Ascending aorta (tissue), 2 donors: ENCODE data around the gene GP1BB. TPM values are rescaled to one million over a fixed set of nuclear protein-coding genes. Genes with fewer than 3 reads are reported as not detected.

Experiments used
- DNase-seq, 2 donors: peaks; one replicate each; pipeline ENCODE4 v3.0.0-alpha.2; 2019; ENCODE audit warnings: low spot score in 2 of 2
- H3K27ac ChIP-seq, 2 donors: fragments of 200-600 bp; sonication (generic); one replicate each; pipeline ENCODE4 v1.5.1; 2016 to 2017; ENCODE audit warnings: mild to moderate bottlenecking in 1 of 2
- H3K27me3 ChIP-seq: fragments of 200-600 bp; sonication (generic); one replicate; pipeline ENCODE4 v1.5.1; 2017
- H3K36me3 ChIP-seq, 2 donors: fragments of 200-600 bp; sonication (generic); one replicate each; pipeline ENCODE4 v1.5.1; 2016
- H3K4me1 ChIP-seq, 2 donors: fragments of 200-600 bp; sonication (generic); one replicate each; pipeline ENCODE4 v1.5.1; 2016 to 2017; ENCODE audit warnings: mild to moderate bottlenecking in 1 of 2
- H3K4me3 ChIP-seq, 2 donors: fragments of 200-600 bp; sonication (generic); one replicate each; pipeline ENCODE4 v1.5.1; 2016 to 2017; ENCODE audit warnings: mild to moderate bottlenecking in 1 of 2
- H3K9me3 ChIP-seq, 2 donors: fragments of 200-600 bp; sonication (generic); one replicate each; pipeline ENCODE4 v1.5.1; 2016
- intact Hi-C: fragments of 100-400 bp; cut with DNase I; formaldehyde crosslinking; loops from one replicate; pipeline ENCODE4 v1.15.1; 2023
- total RNA-seq: library from RNA; depleted of rRNA; stranded (reverse); fragments of >200 nt; gene quantifications from one replicate; pipeline ENCODE4 v1.1.0, GENCODE V29; 2016
- TF ChIP-seq, protein P1 (sequence below), 3 experiments: fragments of 200-600 bp in 2 of 3; fragments of 450-650 bp in 1 of 3; sonication (generic) in 2 of 3; IDR thresholded peaks; one replicate each; pipeline ENCODE4 v1.5.1; 2016 to 2019; ENCODE audit warnings: antibody characterized with exemption in 3 of 3, mild to moderate bottlenecking in 1 of 3, moderate library complexity in 1 of 3

Gene GP1BB
- total RNA-seq, 1 donor from 2014 or later: 50.2 TPM

DNA sequence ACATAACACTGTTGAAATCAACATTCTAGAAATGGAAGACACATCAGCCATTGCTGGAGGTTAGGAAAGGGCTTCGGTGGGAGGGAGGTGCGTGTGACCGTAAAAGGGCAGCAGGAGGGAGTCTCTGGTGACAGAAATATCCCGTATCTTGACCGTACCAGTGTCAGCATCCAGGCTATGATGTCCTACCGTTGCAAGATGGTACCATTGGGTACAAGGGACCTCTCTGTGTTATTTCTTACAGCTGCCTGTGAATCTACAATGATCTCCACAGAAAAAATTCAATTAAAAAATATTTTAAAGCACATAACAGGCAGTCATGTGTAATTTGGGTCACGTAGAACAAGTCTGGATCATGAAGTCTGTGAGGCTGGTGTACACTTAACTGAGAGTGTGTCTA, 36.4 kb upstream of the GP1BB start:
- Histone ChIP-seq H3K4me1 (peaks cover 0 to 3% of the 10 kb centered on the region in 2 donors), H3K27me3 (no peaks in the 10 kb centered on the region), H3K9me3 (no peaks in the 10 kb centered on the region), H3K36me3 (no peaks in the 10 kb centered on the region), H3K4me3 (no peak overlapping the region), H3K27ac (no peak overlapping the region)
- TF ChIP-seq, protein P1, sequence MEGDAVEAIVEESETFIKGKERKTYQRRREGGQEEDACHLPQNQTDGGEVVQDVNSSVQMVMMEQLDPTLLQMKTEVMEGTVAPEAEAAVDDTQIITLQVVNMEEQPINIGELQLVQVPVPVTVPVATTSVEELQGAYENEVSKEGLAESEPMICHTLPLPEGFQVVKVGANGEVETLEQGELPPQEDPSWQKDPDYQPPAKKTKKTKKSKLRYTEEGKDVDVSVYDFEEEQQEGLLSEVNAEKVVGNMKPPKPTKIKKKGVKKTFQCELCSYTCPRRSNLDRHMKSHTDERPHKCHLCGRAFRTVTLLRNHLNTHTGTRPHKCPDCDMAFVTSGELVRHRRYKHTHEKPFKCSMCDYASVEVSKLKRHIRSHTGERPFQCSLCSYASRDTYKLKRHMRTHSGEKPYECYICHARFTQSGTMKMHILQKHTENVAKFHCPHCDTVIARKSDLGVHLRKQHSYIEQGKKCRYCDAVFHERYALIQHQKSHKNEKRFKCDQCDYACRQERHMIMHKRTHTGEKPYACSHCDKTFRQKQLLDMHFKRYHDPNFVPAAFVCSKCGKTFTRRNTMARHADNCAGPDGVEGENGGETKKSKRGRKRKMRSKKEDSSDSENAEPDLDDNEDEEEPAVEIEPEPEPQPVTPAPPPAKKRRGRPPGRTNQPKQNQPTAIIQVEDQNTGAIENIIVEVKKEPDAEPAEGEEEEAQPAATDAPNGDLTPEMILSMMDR (IDR thresholded peaks at IDR 0.05): no peak
- DNase-seq: peak in 1 of 2 donors; percentile 4
- intact Hi-C loops: no loop called here

DNA sequence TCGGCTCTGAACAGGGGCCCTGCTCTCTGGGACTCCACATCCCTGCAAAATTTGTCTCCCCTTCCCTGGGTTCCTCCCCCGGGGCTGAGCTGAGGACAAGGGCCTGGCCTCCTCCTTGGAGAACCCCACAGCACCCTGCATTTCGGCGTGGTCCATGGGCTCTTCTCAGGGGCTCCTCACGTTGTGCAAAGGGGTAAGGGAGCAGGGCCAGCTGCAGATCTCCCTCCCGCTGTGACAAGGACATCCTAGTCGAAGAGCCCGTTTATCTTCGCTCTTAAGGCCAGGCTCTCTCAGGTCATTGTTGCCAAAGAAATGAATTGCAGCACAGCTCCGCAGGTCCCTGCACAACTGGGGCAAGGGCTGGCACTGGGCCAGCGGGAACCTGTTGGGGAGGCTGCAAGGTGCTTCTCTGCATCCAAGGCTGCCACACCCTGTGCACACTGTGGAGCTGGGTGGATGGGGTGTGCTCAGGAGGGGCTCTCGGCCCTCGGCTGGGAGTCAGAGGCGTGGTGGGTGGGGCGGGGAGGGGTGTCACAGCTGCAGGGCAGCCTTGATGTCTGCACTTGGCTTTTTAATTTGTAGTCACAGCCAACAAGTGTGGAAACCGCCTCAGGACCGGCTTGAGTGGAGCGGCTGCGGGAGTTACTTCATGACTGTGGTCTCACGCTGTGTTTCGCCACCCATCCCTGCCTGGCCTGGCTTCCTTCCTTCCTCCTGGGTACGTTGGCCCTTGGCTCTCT, 35.6 kb upstream of the GP1BB start:
- no peak overlapping the region for H3K4me3 ChIP-seq
- H3K9me3 ChIP-seq: no peaks in the 10 kb centered on the region
- no peak overlapping the region for H3K27ac ChIP-seq
- no peaks in the 10 kb centered on the region for H3K27me3 ChIP-seq
- intact Hi-C loops: no loop called here
- H3K4me1 ChIP-seq: peaks cover 0 to 3% of the 10 kb centered on the region in 2 donors
- peak in 1 of 2 donors; percentile 65 for DNase-seq
- TF ChIP-seq, protein P1 (IDR thresholded peaks at IDR 0.05): no peak
- H3K36me3 ChIP-seq: no peaks in the 10 kb centered on the region

DNA sequence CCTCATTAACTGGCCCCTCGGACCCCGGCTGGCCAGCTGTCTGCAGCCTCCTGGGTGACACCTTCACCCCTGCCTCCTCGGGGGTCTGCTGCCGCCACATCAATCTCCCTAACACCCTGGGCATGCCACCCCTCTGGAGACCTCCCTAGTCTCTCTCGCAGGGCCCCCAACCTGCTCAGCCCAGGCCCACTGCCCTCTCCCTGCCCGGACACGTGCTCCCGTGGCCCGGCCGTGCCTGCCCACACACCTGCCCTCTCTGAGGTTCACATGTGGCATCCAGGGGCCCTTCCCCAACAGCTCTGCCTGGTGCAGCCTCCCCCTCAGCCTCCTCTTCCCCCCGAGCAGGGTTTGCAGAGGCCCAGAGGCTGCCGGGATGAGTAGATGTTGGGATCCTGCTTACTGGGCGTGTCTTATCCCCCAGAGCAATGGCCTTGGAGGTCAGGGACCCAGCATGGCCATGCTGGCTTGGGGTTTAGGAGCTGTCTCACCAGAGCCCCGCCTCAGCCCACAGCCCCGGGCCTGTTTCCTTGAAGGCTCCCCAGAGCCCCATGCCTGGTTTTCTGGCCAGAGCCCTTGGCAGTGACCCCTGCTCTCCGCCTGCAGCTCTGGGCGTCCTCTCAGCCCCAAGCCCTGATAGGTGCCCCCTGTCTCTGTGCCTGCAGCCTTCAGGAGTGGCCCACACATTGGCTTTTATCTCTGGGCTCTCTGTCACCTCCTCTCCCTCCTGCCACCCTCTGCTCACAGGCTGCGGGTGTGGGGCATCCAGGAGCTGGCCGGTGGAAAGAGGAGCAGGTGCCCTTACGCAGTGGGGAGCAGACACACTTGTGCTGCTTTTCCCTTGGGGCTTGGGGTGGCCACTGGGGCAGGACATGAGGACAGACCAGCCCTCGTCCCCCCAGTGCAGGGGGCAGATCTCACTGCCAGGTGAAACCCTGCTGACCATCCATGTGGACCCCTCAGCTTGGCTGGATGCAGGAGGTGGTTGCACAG, 34.7 kb upstream of the GP1BB start:
- H3K27ac ChIP-seq: no peak overlapping the region
- H3K36me3 ChIP-seq: no peaks in the 10 kb centered on the region
- DNase-seq: peak in 1 of 2 donors; percentile 52
- no peaks in the 10 kb centered on the region for H3K27me3 ChIP-seq
- H3K4me1 ChIP-seq: peaks cover 0 to 3% of the 10 kb centered on the region in 2 donors
- intact Hi-C loops: no loop called here
- no peaks in the 10 kb centered on the region for H3K9me3 ChIP-seq
- TF ChIP-seq, protein P1 (IDR thresholded peaks at IDR 0.05): no peak
- H3K4me3 ChIP-seq: no peak overlapping the region

DNA sequence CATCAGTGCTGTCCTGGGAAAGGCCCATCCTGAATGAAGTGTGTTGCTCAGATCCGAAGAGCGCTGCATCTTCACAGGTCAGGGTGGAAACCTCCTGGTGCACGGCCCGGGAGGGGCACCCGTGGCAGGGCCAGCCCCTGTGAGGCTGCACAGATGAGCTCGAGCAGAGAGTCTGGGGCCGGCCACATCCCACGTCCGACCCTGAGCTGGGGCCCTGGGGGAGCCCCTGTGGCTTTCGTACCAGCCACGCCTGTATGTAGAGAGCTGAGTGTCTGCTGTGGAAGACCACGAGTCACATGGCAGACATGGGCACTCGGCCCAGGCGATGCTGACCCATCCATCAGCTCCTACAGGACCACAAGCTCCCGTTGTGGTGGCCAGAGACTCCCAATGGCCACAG, 33.9 kb upstream of the GP1BB start:
- intact Hi-C loops: no loop called here
- Histone ChIP-seq H3K27me3 (no peaks in the 10 kb centered on the region), H3K4me1 (peaks cover 0 to 3% of the 10 kb centered on the region in 2 donors), H3K36me3 (no peaks in the 10 kb centered on the region), H3K27ac (no peak overlapping the region), H3K9me3 (no peaks in the 10 kb centered on the region), H3K4me3 (no peak overlapping the region)
- TF ChIP-seq, protein P1 (IDR thresholded peaks at IDR 0.05): no peak
- peak in 1 of 2 donors; percentile 46 for DNase-seq

DNA sequence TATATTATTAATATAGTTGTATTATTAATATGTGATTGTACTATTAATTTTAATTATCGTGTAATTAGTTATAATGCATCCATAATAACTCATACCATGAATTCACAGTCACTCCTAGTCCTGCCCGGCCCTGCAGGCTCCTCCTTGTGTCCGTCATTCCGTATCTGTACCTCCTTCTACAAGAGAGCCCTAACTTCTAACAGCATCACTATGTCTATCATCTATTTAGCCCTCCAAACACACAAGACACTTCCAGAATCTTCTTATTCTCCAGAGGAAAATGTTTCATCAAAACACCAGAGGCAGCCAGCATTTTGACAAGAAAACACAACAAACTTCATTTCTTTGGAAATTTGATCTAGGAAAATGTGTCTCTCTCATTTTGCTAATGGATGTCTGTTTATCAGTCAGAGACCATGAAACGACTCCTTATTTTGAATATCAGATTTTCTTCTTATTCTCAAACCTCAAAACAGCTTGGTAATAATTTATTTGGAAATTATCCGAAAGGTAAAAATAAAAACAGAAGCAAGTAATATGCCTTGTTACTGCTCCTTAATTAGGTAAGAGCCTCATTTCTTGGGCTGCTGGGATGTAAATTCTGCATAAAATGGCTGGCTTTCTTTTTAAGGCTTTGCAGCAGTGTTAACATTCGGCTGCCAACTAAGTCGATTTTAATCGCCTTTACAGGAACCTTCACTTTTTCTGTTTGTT, 32.2 kb upstream of the GP1BB start:
- Histone ChIP-seq H3K27ac (no peak overlapping the region), H3K36me3 (no peaks in the 10 kb centered on the region), H3K4me1 (peaks cover 0 to 3% of the 10 kb centered on the region in 2 donors), H3K27me3 (no peaks in the 10 kb centered on the region), H3K9me3 (no peaks in the 10 kb centered on the region), H3K4me3 (peak overlapping the region in 1 of 2 donors; percentile 43)
- intact Hi-C loops: no loop called here
- peak in 1 of 2 donors; percentile 22 for DNase-seq
- TF ChIP-seq, protein P1 (IDR thresholded peaks at IDR 0.05): no peak
